Liver (tissue), 3 donors: ENCODE data around the gene SCLT1.

Experiments used
- ATF3 ChIP-seq: IDR thresholded peaks from 2 replicates; pipeline ENCODE4 v1.6.1; 2016; ENCODE audit warnings: antibody characterized with exemption
- MAX ChIP-seq: IDR thresholded peaks from 2 replicates; pipeline ENCODE4 v1.6.1; 2016; ENCODE audit warnings: antibody characterized with exemption
- REST ChIP-seq: IDR thresholded peaks from 2 replicates; pipeline ENCODE4 v1.6.1; 2016; ENCODE audit warnings: antibody characterized with exemption, mild to moderate bottlenecking
- SP1 ChIP-seq: IDR thresholded peaks from 2 replicates; pipeline ENCODE4 v1.6.1; 2018; ENCODE audit warnings: antibody characterized with exemption, mild to moderate bottlenecking
- YY1 ChIP-seq: IDR thresholded peaks from 2 replicates; pipeline ENCODE4 v1.6.1; 2016; ENCODE audit warnings: antibody characterized with exemption, mild to moderate bottlenecking
- TF ChIP-seq, protein P1 (sequence below): fragments of 150-350 bp; IDR thresholded peaks from 2 replicates; pipeline ENCODE4 v1.5.1; 2017; ENCODE audit warnings: improper control_type of control experiment, low read depth, low read length; ENCODE audit not compliant: missing input control
- donor health status: healthy.
- donor health status: healthy.

- TF ChIP-seq, protein P1, sequence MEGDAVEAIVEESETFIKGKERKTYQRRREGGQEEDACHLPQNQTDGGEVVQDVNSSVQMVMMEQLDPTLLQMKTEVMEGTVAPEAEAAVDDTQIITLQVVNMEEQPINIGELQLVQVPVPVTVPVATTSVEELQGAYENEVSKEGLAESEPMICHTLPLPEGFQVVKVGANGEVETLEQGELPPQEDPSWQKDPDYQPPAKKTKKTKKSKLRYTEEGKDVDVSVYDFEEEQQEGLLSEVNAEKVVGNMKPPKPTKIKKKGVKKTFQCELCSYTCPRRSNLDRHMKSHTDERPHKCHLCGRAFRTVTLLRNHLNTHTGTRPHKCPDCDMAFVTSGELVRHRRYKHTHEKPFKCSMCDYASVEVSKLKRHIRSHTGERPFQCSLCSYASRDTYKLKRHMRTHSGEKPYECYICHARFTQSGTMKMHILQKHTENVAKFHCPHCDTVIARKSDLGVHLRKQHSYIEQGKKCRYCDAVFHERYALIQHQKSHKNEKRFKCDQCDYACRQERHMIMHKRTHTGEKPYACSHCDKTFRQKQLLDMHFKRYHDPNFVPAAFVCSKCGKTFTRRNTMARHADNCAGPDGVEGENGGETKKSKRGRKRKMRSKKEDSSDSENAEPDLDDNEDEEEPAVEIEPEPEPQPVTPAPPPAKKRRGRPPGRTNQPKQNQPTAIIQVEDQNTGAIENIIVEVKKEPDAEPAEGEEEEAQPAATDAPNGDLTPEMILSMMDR, result no peak
- TF ChIP-seq MAX (no peak), SP1 (no peak), REST (no peak), YY1 (no peak), ATF3 (no peak)
Observed at GRCh38 chr4:129014566-129015509, 78.5 kb downstream of the SCLT1 start.
